Measurements from ENCODE around the gene COG8. TPM values are rescaled to one million over a fixed set of nuclear protein-coding genes. Genes with fewer than 3 reads are reported as not detected.

COG8 gene
- total and polyA plus RNA-seq, 2 experiments from 2014 or later, result 30.2 to 41.5 TPM

DNA sequence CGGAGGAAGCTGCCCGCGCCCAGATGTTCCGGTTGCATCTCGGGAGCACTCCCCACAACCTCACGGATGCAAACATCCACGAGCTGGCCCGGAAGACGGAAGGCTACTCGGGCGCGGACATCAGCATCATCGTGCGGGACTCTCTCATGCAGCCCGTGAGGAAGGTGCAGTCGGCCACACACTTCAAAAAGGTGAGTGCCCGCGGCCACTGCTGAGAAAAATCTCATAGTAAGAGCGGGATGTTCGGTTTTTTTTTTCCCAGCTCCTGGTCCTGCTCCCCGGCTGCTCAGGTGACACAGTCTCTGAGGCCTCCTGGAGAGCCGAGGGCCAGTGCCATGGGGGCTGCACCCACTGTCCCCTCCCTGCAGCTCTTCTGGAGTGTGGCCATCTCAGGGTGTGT, 18.3 kb downstream of the COG8 start:
- 98% methylated on average over 22 of the region's 22 CpGs for WGBS (ENCODE audit: low lambda C conversion rate, missing lambda C conversion rate)
- H3K9me2 ChIP-seq (replicated peaks; ENCODE audit: insufficient read depth), result no peaks in the 10 kb centered on the region
- no peak overlapping the region for H3K27ac ChIP-seq
- H3K79me2 ChIP-seq, result peaks cover 41% of the 10 kb centered on the region
- no peaks in the 10 kb centered on the region for H3K36me3 ChIP-seq (replicated peaks; ENCODE audit: insufficient read depth, low read depth)
- H3K9me3 ChIP-seq (ENCODE audit: low read depth), result no peaks in the 10 kb centered on the region
- no peak overlapping the region for H3K4me3 ChIP-seq
- H3K27me3 ChIP-seq, result no peaks in the 10 kb centered on the region
- H2AFZ ChIP-seq, result no peak overlapping the region
- TF ChIP-seq, protein P1, sequence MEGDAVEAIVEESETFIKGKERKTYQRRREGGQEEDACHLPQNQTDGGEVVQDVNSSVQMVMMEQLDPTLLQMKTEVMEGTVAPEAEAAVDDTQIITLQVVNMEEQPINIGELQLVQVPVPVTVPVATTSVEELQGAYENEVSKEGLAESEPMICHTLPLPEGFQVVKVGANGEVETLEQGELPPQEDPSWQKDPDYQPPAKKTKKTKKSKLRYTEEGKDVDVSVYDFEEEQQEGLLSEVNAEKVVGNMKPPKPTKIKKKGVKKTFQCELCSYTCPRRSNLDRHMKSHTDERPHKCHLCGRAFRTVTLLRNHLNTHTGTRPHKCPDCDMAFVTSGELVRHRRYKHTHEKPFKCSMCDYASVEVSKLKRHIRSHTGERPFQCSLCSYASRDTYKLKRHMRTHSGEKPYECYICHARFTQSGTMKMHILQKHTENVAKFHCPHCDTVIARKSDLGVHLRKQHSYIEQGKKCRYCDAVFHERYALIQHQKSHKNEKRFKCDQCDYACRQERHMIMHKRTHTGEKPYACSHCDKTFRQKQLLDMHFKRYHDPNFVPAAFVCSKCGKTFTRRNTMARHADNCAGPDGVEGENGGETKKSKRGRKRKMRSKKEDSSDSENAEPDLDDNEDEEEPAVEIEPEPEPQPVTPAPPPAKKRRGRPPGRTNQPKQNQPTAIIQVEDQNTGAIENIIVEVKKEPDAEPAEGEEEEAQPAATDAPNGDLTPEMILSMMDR (IDR thresholded peaks at IDR 0.05; ENCODE audit: poor library complexity), result no peak
- DNase-seq (ENCODE audit: low spot score), result no peak
- H3K4me2 ChIP-seq, result no peak overlapping the region
- H3K4me1 ChIP-seq (ENCODE audit: insufficient read depth), result peaks cover 5% of the 10 kb centered on the region
- H4K20me1 ChIP-seq (ENCODE audit: insufficient read depth, poor library complexity, severe bottlenecking), result no peaks in the 10 kb centered on the region

DNA sequence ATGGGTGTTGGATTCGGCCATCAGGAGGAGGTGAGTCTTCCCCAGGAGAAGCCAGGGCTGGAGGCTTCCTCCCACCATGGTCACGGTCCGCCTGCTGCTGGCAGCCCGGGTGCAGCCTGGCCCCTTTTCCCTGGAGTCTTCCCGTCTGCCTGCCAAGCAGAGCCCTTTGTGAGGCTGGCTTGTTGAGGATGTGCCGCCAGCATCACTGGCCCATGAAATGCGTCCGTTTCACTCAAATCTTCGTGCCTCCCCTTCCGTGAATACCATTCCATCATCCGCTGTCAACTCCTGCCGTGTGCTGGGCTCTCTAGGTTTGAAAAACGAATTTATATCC, 18.7 kb downstream of the COG8 start:
- no peak for DNase-seq (ENCODE audit: low spot score)
- 93% methylated on average over 13 of the region's 13 CpGs for WGBS (ENCODE audit: low lambda C conversion rate, missing lambda C conversion rate)
- Histone ChIP-seq H3K4me2 (no peak overlapping the region), H3K4me1 (ENCODE audit: insufficient read depth) (peaks cover 1% of the 10 kb centered on the region), H3K9me2 (replicated peaks; ENCODE audit: insufficient read depth) (no peaks in the 10 kb centered on the region), H2AFZ (no peak overlapping the region), H3K4me3 (no peak overlapping the region), H3K9me3 (ENCODE audit: low read depth) (no peaks in the 10 kb centered on the region), H3K36me3 (replicated peaks; ENCODE audit: insufficient read depth, low read depth) (no peaks in the 10 kb centered on the region), H3K27ac (no peak overlapping the region), H3K79me2 (peaks cover 38% of the 10 kb centered on the region), H3K27me3 (no peaks in the 10 kb centered on the region), H4K20me1 (ENCODE audit: insufficient read depth, poor library complexity, severe bottlenecking) (no peaks in the 10 kb centered on the region)
- TF ChIP-seq EZH2phosphoT487 (IDR thresholded peaks at IDR 0.05; ENCODE audit: low read depth, severe bottlenecking, unreplicated experiment), result no peak
- TF ChIP-seq, protein P1 (IDR thresholded peaks at IDR 0.05; ENCODE audit: poor library complexity), result no peak
- TF ChIP-seq EZH2 (IDR thresholded peaks at IDR 0.05; ENCODE audit: borderline replicate concordance), result no peak

DNA sequence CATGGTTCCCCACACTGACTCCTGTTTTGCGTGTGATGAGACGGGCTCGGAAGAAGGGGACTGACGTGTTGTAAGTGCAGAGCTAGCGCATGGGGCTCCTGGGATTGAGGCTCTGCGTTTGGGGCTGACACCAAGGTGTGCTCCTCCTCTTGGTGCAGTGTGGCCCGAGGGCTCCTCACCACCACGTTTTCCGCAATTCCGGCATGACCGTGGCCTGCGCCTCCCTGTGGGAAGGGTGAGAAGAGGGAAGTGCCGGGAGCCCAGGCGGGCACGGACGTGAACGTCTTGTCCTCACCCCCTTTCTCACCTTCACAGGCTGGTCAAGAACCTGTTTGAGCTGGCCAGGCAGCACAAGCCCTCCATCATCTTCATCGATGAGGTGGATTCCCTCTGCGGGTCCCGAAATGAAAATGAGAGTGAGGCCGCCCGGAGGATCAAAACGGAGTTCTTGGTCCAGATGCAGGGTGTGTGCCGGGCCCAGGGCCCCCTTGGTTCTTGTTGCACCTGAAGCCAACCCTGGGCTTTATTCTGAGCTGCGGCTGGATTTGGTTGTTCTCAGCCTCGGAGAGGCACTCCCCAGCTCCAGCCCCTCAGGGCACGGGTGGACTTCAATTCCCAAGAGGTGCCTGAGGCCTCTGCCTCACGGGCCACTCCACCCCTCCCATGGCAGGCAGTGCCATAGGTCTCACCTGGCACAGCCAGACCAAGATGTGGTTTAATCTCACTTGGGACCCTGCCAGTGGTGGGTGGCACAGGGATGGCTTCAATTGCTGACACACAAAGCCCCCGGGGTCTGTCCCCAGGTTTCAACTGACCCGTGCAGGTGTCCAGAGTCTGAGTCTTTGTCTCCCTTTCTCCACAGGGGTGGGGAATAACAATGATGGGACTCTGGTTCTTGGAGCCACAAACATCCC, 19.3 kb downstream of the COG8 start:
- no peak overlapping the region for H3K27ac ChIP-seq
- H3K36me3 ChIP-seq (replicated peaks; ENCODE audit: insufficient read depth, low read depth), result no peaks in the 10 kb centered on the region
- WGBS (ENCODE audit: low lambda C conversion rate, missing lambda C conversion rate), result 95% methylated on average over 29 of the region's 30 CpGs

More for the DNA sequence above, 19.3 kb downstream of the COG8 start:
- Histone ChIP-seq H3K4me2 (no peak overlapping the region), H3K4me3 (no peak overlapping the region), H3K9me2 (replicated peaks; ENCODE audit: insufficient read depth) (no peaks in the 10 kb centered on the region), H4K20me1 (ENCODE audit: insufficient read depth, poor library complexity, severe bottlenecking) (no peaks in the 10 kb centered on the region), H3K4me1 (ENCODE audit: insufficient read depth) (no peaks in the 10 kb centered on the region), H2AFZ (no peak overlapping the region), H3K27me3 (no peaks in the 10 kb centered on the region), H3K79me2 (peaks cover 38% of the 10 kb centered on the region), H3K9me3 (ENCODE audit: low read depth) (no peaks in the 10 kb centered on the region)
- TF ChIP-seq, protein P1 (IDR thresholded peaks at IDR 0.05; ENCODE audit: poor library complexity), result no peak
- TF ChIP-seq EZH2phosphoT487 (IDR thresholded peaks at IDR 0.05; ENCODE audit: low read depth, severe bottlenecking, unreplicated experiment) (no peak), EZH2 (IDR thresholded peaks at IDR 0.05; ENCODE audit: borderline replicate concordance) (no peak)
- DNase-seq (ENCODE audit: low spot score), result no peak
